Uterus (tissue), 2 donors: ENCODE results near the gene INSRR.

Experiments used
- POLR2A ChIP-seq, 2 donors: fragments of 450-650 bp; IDR thresholded peaks; one replicate each; pipeline ENCODE4 v1.6.1; 2016; ENCODE audit warnings: antibody characterized with exemption in 2 of 2, mild to moderate bottlenecking in 1 of 2, moderate library complexity in 1 of 2
- TF ChIP-seq, protein P1 (sequence below), 4 experiments: fragments of 200-600 bp in 2 of 4; fragments of 450-650 bp in 2 of 4; sonication (generic) in 2 of 4; IDR thresholded peaks; one replicate each; pipeline ENCODE4 v1.5.1; 2016 to 2019; ENCODE audit warnings: antibody characterized with exemption in 4 of 4, mild to moderate bottlenecking in 2 of 4, moderate library complexity in 1 of 4

DNA sequence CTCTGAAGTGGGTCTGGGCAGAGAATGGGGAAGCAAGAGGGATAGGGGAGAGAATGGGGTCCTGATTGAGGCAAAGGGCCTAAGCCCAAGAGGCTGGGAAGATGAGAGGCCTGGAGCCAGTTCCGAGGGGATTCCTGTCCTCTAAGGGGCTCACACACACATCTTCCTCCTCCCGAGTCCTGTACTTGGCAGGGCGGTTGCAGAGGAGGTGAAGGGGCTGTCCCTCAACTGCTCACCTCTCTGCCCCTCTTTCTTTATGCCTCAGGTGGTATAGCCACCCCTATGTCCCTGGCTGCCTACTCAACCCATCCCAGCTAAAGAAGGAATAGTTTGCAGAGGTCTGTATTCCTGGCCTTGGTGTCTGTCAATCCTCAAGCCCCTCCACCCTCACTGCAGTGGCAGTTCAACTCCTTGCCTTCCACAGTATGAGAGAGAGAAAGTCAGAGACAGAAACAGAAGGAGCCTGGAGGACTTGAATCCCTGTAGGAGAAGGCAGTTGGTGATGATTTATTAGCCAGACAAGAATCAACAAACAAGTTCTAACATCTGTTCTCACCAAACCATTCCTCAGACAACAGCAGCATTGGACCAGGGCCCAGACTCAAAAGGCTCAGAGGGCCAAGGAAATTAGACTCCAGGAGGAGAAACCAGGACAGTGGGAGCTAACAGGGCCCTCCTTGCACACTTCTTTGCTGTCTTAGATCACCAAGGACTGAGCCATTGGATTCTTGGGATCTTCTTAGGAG, 53.0 kb downstream of the INSRR start:
- TF ChIP-seq, protein P1, sequence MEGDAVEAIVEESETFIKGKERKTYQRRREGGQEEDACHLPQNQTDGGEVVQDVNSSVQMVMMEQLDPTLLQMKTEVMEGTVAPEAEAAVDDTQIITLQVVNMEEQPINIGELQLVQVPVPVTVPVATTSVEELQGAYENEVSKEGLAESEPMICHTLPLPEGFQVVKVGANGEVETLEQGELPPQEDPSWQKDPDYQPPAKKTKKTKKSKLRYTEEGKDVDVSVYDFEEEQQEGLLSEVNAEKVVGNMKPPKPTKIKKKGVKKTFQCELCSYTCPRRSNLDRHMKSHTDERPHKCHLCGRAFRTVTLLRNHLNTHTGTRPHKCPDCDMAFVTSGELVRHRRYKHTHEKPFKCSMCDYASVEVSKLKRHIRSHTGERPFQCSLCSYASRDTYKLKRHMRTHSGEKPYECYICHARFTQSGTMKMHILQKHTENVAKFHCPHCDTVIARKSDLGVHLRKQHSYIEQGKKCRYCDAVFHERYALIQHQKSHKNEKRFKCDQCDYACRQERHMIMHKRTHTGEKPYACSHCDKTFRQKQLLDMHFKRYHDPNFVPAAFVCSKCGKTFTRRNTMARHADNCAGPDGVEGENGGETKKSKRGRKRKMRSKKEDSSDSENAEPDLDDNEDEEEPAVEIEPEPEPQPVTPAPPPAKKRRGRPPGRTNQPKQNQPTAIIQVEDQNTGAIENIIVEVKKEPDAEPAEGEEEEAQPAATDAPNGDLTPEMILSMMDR (IDR thresholded peaks at IDR 0.05) = no peak
- TF ChIP-seq POLR2A (IDR thresholded peaks at IDR 0.05) = no peak
